ENCODE data around the gene MUCL3. TPM values are rescaled to one million over a fixed set of nuclear protein-coding genes. Genes with fewer than 3 reads are reported as not detected.

MUCL3 gene
- total and polyA plus RNA-seq, 3 donors from 2014 or later, result 0.19 to 0.45 TPM; not detected in 1

- intact Hi-C loops (cut with DNase I; ENCODE audit: low total_unique reads), result no loop called here
- WGBS, 2 donors, result 47 to 68% methylated on average over 7 to 8 of the region's 8 CpGs
- no peak for TF ChIP-seq POLR2A (IDR thresholded peaks at IDR 0.05)
- TF ChIP-seq, protein P1, sequence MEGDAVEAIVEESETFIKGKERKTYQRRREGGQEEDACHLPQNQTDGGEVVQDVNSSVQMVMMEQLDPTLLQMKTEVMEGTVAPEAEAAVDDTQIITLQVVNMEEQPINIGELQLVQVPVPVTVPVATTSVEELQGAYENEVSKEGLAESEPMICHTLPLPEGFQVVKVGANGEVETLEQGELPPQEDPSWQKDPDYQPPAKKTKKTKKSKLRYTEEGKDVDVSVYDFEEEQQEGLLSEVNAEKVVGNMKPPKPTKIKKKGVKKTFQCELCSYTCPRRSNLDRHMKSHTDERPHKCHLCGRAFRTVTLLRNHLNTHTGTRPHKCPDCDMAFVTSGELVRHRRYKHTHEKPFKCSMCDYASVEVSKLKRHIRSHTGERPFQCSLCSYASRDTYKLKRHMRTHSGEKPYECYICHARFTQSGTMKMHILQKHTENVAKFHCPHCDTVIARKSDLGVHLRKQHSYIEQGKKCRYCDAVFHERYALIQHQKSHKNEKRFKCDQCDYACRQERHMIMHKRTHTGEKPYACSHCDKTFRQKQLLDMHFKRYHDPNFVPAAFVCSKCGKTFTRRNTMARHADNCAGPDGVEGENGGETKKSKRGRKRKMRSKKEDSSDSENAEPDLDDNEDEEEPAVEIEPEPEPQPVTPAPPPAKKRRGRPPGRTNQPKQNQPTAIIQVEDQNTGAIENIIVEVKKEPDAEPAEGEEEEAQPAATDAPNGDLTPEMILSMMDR (IDR thresholded peaks at IDR 0.05), result no peak
Observed at GRCh38 chr6:30931272-30931671, 9.5 kb upstream of the MUCL3 start.

GRCh38 chr6:30931969-30932645, 8.7 kb upstream of the MUCL3 start, which contains the start of gene SFTA2:
Gene SFTA2, minus strand, starts transcription at chr6:30932170. Its CDS starts 74 bp downstream, at chr6:30932096.
- intact Hi-C loops (cut with DNase I; ENCODE audit: low total_unique reads), result no loop called here
- WGBS, 2 donors, result 91 to 92% methylated on average over 5 to 7 of the region's 7 CpGs
- Histone ChIP-seq H3K27ac (no peak within 1 kb of the TSS), H3K9me3 (no peaks in the 10 kb centered on the region), H3K27me3 (no peaks in the 10 kb centered on the region), H3K4me3 (no peak within 1 kb of the TSS), H3K4me1 (no peaks in the 10 kb centered on the region), H3K36me3 (ENCODE audit: low read depth, missing control alignments) (no peaks in the 10 kb centered on the region)
- DNase-seq, result no peak
- TF ChIP-seq, protein P1 (IDR thresholded peaks at IDR 0.05), result no peak
- TF ChIP-seq POLR2A (IDR thresholded peaks at IDR 0.05), result no peak

More at GRCh38 chr6:30931272-30931671, 9.5 kb upstream of the MUCL3 start:
- H3K27ac ChIP-seq, result no peak overlapping the region
- DNase-seq, result no peak
- no peaks in the 10 kb centered on the region for H3K9me3 ChIP-seq
- H3K4me3 ChIP-seq, result no peak overlapping the region
- H3K4me1 ChIP-seq, result no peaks in the 10 kb centered on the region
- H3K36me3 ChIP-seq (ENCODE audit: low read depth, missing control alignments), result no peaks in the 10 kb centered on the region
- no peaks in the 10 kb centered on the region for H3K27me3 ChIP-seq

- TF ChIP-seq, protein P1 (IDR thresholded peaks at IDR 0.05), result no peak
- TF ChIP-seq POLR2A (IDR thresholded peaks at IDR 0.05), result no peak
- no peak overlapping the region for H3K4me3 ChIP-seq
- intact Hi-C loops (cut with DNase I; ENCODE audit: low total_unique reads), result no loop called here
- WGBS, 2 donors, result 81 to 88% methylated on average over 4 to 6 of the region's 6 CpGs
- H3K4me1 ChIP-seq, result no peaks in the 10 kb centered on the region
- no peaks in the 10 kb centered on the region for H3K36me3 ChIP-seq (ENCODE audit: low read depth, missing control alignments)
- H3K9me3 ChIP-seq, result no peaks in the 10 kb centered on the region
- no peak for DNase-seq
- no peak overlapping the region for H3K27ac ChIP-seq
- no peaks in the 10 kb centered on the region for H3K27me3 ChIP-seq
Observed at GRCh38 chr6:30932665-30933365, 8.0 kb upstream of the MUCL3 start.

DNA sequence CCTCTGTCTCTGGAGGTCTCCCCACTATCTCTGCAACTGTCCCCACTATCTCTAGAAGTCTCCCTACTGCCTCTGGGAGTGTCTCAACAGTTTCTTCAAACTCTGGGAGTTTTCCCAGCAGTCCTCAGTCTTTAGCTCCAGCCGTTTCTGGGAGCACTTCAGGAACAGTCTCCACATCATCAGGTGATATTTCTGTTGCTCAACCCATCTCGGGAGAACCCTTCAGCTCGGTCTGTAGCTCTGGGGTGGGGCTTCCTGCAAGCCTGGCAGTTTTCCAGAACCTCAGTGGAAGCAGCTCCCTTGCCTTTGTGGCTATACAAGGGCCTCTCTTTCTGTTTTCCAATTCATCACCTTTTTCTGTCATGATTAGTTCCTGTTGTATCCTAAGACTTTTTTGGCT, 5.8 kb upstream of the MUCL3 start:
- H3K27ac ChIP-seq, result no peak overlapping the region
- no peaks in the 10 kb centered on the region for H3K27me3 ChIP-seq
- no peaks in the 10 kb centered on the region for H3K4me1 ChIP-seq
- intact Hi-C loops (cut with DNase I; ENCODE audit: low total_unique reads), result no loop called here
- 50 to 69% methylated on average over 3 of the region's 3 CpGs for WGBS, 2 donors
- H3K4me3 ChIP-seq, result no peak overlapping the region
- no peaks in the 10 kb centered on the region for H3K36me3 ChIP-seq (ENCODE audit: low read depth, missing control alignments)
- no peaks in the 10 kb centered on the region for H3K9me3 ChIP-seq
- TF ChIP-seq POLR2A (IDR thresholded peaks at IDR 0.05), result no peak
- TF ChIP-seq, protein P1 (IDR thresholded peaks at IDR 0.05), result no peak
- no peak for DNase-seq
